ENCODE data around the gene UQCC3. TPM values are rescaled to one million over a fixed set of nuclear protein-coding genes. Genes with fewer than 3 reads are reported as not detected.

UQCC3 gene
- total and polyA plus RNA-seq, 2 of the 4 experiments (the other 2 are of a cell fraction), result 5.7 to 9.7 TPM

- peak overlapping the region; percentile 73 for H3K4me3 ChIP-seq (ENCODE audit: insufficient read depth, low read depth, low read length)
- H4K5ac ChIP-seq (ENCODE audit: low read depth, low read length), result peak overlapping the region; percentile 6; the same call in 1 of the 2 replicates
- 0 out of 2 replicates have a peak overlapping the region, but pooled peaks have one; percentile 3 for H2BK120ac ChIP-seq (ENCODE audit: low read depth, low read length)
- peaks cover 33 to 59% of the 10 kb centered on the region in 2 experiments for H3K79me1 ChIP-seq (ENCODE audit: low read depth in 1 of 2, low read length in 2 of 2)
- peak overlapping the region; percentile 67 for H3K56ac ChIP-seq (ENCODE audit: extremely low read depth, insufficient read depth, low read length)
- BruUV-seq (replicated peaks), result no TSS peak
- H2AK5ac ChIP-seq (ENCODE audit: low read depth, low read length), result peak overlapping the region; percentile 93
- H3K9me1 ChIP-seq (ENCODE audit: insufficient read depth, low read length), result peaks cover 9% of the 10 kb centered on the region
- 3% methylated on average over 26 of the region's 39 CpGs; no CpG with 5 or more reads in 1 of the 2 experiments for WGBS, 2 experiments (ENCODE audit: extremely low coverage in 2 of 2, insufficient read length in 1 of 2)
- peak overlapping the region; percentile 68 for H3K27ac ChIP-seq (ENCODE audit: insufficient read depth, low read length)
- peak overlapping the region; percentile 41 for H2BK5ac ChIP-seq (ENCODE audit: low read depth, low read length, poor library complexity, severe bottlenecking)
- H3K4me1 ChIP-seq (ENCODE audit: control insufficient read depth, insufficient read depth, low read length), result peaks cover 8% of the 10 kb centered on the region
- H2AFZ ChIP-seq (replicated peaks; ENCODE audit: low read length, poor library complexity), result peak overlapping the region; percentile 74
- peak overlapping the region; percentile 66 to 69 for H4K8ac ChIP-seq (ENCODE audit: low read depth in 2 of 2, low read length in 2 of 2)
- peak overlapping the region; percentile 99 for H2AK9ac ChIP-seq (replicated peaks; ENCODE audit: low read depth, low read length, poor library complexity)
- ChIA-PET CTCF (interaction anchor here (0.6 to 1.4 kb wide), 4 partner anchors 13 to 219 kb away, joined by 3 to 4 read pairs (median 3); partner anchors contain the start of gene INTS5), POLR2A (ENCODE audit: unreplicated experiment) (interaction anchor here (0.5 to 1.6 kb wide), 8 partner anchors 11 to 313 kb away, joined by 3 to 10 read pairs (median 4); partner anchors contain the start of genes EEF1G, INTS5, MTA2 and UBXN1)
- H4K91ac ChIP-seq (ENCODE audit: insufficient read depth, low read depth, low read length), result peak overlapping the region; percentile 82
- H3K36me3 ChIP-seq (ENCODE audit: control insufficient read depth, insufficient read depth, low read length), result peaks cover 15% of the 10 kb centered on the region
- H3K4ac ChIP-seq (ENCODE audit: low read depth, low read length), result peak overlapping the region; percentile 91
- peak overlapping the region; percentile 95 for H3K14ac ChIP-seq (replicated peaks; ENCODE audit: low read depth, low read length)
- peaks cover 18% of the 10 kb centered on the region for H4K20me1 ChIP-seq (ENCODE audit: insufficient read depth, low read length)
- dilution Hi-C loops (cut with HindIII; ENCODE audit: low sequenced_read_pairs, unreplicated experiment) (no loop called here), in situ Hi-C loops (cut with MboI; ENCODE audit: low sequenced_read_pairs) (no loop called here), intact Hi-C loops (cut with micrococcal nuclease) (no loop called here)
- H3K27me3 ChIP-seq (ENCODE audit: control insufficient read depth, insufficient read depth, low read length), result no peaks in the 10 kb centered on the region
- no peaks in the 10 kb centered on the region for H3K9me3 ChIP-seq (ENCODE audit: control insufficient read depth, insufficient read depth, low read length)
- H3K4me2 ChIP-seq (ENCODE audit: low read depth, low read length), result peak overlapping the region; percentile 88
- TF ChIP-seq MAFK (IDR thresholded peaks at IDR 0.05; ENCODE audit: low read depth, low read length) (no peak), RFX5 (IDR thresholded peaks at IDR 0.05; ENCODE audit: low read depth, low read length) (no peak), NFE2L2 (IDR thresholded peaks at IDR 0.05; ENCODE audit: low read depth, low read length) (0 out of 2 replicates have a peak, but pooled peaks have one; percentile 1), SMC3 (IDR thresholded peaks at IDR 0.05; ENCODE audit: low read depth, low read length) (no peak), MAZ (IDR thresholded peaks at IDR 0.05; ENCODE audit: borderline replicate concordance, low read depth, low read length) (peak; percentile 89), POLR2A (IDR thresholded peaks at IDR 0.05; ENCODE audit: low read depth, low read length) (peak; percentile 10; the same call in 1 of the 2 replicates), BHLHE40 (IDR thresholded peaks at IDR 0.05; ENCODE audit: low read depth, low read length) (no peak), RAD21 (IDR thresholded peaks at IDR 0.05; ENCODE audit: low read length) (no peak), CHD1 (IDR thresholded peaks at IDR 0.05; ENCODE audit: low read depth, low read length) (0 out of 2 replicates have a peak, but pooled peaks have one; percentile 18)
- H2BK20ac ChIP-seq (ENCODE audit: low read depth, low read length), result no peak overlapping the region
- no peak overlapping the region for H2BK15ac ChIP-seq (ENCODE audit: low read depth, low read length)
- H3K9ac ChIP-seq (ENCODE audit: low read depth, low read length), result peak overlapping the region; percentile 79
- ATAC-seq (ENCODE audit: low read depth) (peak; percentile 27), DNase-seq (peak; percentile 66)
- no peak overlapping the region for H3K18ac ChIP-seq (ENCODE audit: low read depth, low read length)
- H3K23ac ChIP-seq (ENCODE audit: low read depth, low read length), result peak overlapping the region; percentile 89
Observed at GRCh38 chr11:62665599-62666258, 5.7 kb upstream of the UQCC3 start.

All from IMR-90 (cell line).